Measurements from ENCODE around the gene ST3GAL5. TPM values are rescaled to one million over a fixed set of nuclear protein-coding genes. Genes with fewer than 3 reads are reported as not detected.

ST3GAL5 gene
- total and polyA plus RNA-seq, 2 experiments from 2014 or later = 3.2 to 7.9 TPM

- no peak overlapping the region for H3K27ac Mint-ChIP-seq
- no peak overlapping the region for H3K4me3 ChIP-seq
- no peak overlapping the region for H3K4me3 Mint-ChIP-seq
- H3F3A ChIP-seq (replicated peaks; ENCODE audit: low read depth) = no peaks in the 10 kb centered on the region
- no peaks in the 10 kb centered on the region for H3K27me3 ChIP-seq (ENCODE audit: insufficient read depth)
- no peaks in the 10 kb centered on the region for H3K36me3 ChIP-seq (ENCODE audit: insufficient read depth)
- no peak overlapping the region for H3K27ac ChIP-seq (ENCODE audit: low read depth)
- no peaks in the 10 kb centered on the region for H3K9me2 ChIP-seq (ENCODE audit: insufficient read depth)
- no peaks in the 10 kb centered on the region for H3K9me3 Mint-ChIP-seq
- DNase-seq (ENCODE audit: low spot score) (no peak), ATAC-seq (no peak)
- H3K27me3 Mint-ChIP-seq (ENCODE audit: insufficient read depth, low read depth, poor library complexity) = peaks cover 2% of the 10 kb centered on the region
- TF ChIP-seq EZH2phosphoT487 (IDR thresholded peaks at IDR 0.05; ENCODE audit: unreplicated experiment) (no peak), JUNB (IDR thresholded peaks at IDR 0.05; ENCODE audit: unreplicated experiment) (no peak), CTCF (conservative IDR thresholded peaks at IDR 0.05; ENCODE audit: low read depth in 2 of 2) (no peak), STAT1 (IDR thresholded peaks at IDR 0.05; ENCODE audit: unreplicated experiment) (no peak), POLR2AphosphoS5 (IDR thresholded peaks at IDR 0.05; ENCODE audit: low read depth) (no peak), EZH2 (IDR thresholded peaks at IDR 0.05; ENCODE audit: low read depth, unreplicated experiment) (no peak), CREB1 (CRISPR knock-in tag; IDR thresholded peaks at IDR 0.05; ENCODE audit: low read depth) (no peak), NANOG (IDR thresholded peaks at IDR 0.05; ENCODE audit: borderline replicate concordance) (no peak), ETS1 (IDR thresholded peaks at IDR 0.05) (no peak), ZNF331 (CRISPR knock-in tag; IDR thresholded peaks at IDR 0.05; ENCODE audit: low read depth) (no peak), ZNF114 (CRISPR knock-in tag; IDR thresholded peaks at IDR 0.05) (no peak)
- TF ChIP-seq, protein P1, sequence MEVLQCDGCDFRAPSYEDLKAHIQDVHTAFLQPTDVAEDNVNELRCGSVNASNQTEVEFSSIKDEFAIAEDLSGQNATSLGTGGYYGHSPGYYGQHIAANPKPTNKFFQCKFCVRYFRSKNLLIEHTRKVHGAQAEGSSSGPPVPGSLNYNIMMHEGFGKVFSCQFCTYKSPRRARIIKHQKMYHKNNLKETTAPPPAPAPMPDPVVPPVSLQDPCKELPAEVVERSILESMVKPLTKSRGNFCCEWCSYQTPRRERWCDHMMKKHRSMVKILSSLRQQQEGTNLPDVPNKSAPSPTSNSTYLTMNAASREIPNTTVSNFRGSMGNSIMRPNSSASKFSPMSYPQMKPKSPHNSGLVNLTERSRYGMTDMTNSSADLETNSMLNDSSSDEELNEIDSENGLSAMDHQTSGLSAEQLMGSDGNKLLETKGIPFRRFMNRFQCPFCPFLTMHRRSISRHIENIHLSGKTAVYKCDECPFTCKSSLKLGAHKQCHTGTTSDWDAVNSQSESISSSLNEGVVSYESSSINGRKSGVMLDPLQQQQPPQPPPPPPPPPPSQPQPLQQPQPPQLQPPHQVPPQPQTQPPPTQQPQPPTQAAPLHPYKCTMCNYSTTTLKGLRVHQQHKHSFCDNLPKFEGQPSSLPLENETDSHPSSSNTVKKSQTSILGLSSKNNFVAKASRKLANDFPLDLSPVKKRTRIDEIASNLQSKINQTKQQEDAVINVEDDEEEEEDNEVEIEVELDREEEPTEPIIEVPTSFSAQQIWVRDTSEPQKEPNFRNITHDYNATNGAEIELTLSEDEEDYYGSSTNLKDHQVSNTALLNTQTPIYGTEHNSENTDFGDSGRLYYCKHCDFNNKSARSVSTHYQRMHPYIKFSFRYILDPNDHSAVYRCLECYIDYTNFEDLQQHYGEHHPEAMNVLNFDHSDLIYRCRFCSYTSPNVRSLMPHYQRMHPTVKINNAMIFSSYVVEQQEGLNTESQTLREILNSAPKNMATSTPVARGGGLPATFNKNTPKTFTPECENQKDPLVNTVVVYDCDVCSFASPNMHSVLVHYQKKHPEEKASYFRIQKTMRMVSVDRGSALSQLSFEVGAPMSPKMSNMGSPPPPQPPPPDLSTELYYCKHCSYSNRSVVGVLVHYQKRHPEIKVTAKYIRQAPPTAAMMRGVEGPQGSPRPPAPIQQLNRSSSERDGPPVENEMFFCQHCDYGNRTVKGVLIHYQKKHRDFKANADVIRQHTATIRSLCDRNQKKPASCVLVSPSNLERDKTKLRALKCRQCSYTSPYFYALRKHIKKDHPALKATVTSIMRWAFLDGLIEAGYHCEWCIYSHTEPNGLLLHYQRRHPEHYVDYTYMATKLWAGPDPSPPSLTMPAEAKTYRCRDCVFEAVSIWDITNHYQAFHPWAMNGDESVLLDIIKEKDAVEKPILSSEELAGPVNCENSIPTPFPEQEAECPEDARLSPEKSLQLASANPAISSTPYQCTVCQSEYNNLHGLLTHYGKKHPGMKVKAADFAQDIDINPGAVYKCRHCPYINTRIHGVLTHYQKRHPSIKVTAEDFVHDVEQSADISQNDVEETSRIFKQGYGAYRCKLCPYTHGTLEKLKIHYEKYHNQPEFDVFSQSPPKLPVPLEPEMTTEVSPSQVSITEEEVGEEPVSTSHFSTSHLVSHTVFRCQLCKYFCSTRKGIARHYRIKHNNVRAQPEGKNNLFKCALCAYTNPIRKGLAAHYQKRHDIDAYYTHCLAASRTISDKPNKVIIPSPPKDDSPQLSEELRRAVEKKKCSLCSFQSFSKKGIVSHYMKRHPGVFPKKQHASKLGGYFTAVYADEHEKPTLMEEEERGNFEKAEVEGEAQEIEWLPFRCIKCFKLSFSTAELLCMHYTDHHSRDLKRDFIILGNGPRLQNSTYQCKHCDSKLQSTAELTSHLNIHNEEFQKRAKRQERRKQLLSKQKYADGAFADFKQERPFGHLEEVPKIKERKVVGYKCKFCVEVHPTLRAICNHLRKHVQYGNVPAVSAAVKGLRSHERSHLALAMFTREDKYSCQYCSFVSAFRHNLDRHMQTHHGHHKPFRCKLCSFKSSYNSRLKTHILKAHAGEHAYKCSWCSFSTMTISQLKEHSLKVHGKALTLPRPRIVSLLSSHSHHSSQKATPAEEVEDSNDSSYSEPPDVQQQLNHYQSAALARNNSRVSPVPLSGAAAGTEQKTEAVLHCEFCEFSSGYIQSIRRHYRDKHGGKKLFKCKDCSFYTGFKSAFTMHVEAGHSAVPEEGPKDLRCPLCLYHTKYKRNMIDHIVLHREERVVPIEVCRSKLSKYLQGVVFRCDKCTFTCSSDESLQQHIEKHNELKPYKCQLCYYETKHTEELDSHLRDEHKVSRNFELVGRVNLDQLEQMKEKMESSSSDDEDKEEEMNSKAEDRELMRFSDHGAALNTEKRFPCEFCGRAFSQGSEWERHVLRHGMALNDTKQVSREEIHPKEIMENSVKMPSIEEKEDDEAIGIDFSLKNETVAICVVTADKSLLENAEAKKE (CRISPR knock-in tag; IDR thresholded peaks at IDR 0.05) = no peak
- TF ChIP-seq, protein P2, sequence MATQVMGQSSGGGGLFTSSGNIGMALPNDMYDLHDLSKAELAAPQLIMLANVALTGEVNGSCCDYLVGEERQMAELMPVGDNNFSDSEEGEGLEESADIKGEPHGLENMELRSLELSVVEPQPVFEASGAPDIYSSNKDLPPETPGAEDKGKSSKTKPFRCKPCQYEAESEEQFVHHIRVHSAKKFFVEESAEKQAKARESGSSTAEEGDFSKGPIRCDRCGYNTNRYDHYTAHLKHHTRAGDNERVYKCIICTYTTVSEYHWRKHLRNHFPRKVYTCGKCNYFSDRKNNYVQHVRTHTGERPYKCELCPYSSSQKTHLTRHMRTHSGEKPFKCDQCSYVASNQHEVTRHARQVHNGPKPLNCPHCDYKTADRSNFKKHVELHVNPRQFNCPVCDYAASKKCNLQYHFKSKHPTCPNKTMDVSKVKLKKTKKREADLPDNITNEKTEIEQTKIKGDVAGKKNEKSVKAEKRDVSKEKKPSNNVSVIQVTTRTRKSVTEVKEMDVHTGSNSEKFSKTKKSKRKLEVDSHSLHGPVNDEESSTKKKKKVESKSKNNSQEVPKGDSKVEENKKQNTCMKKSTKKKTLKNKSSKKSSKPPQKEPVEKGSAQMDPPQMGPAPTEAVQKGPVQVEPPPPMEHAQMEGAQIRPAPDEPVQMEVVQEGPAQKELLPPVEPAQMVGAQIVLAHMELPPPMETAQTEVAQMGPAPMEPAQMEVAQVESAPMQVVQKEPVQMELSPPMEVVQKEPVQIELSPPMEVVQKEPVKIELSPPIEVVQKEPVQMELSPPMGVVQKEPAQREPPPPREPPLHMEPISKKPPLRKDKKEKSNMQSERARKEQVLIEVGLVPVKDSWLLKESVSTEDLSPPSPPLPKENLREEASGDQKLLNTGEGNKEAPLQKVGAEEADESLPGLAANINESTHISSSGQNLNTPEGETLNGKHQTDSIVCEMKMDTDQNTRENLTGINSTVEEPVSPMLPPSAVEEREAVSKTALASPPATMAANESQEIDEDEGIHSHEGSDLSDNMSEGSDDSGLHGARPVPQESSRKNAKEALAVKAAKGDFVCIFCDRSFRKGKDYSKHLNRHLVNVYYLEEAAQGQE (IDR thresholded peaks at IDR 0.05; ENCODE audit: unreplicated experiment) = no peak
- H3K4me1 ChIP-seq (ENCODE audit: insufficient read depth) = no peaks in the 10 kb centered on the region
- H3K4me2 ChIP-seq = no peak overlapping the region
- no peaks in the 10 kb centered on the region for H3K79me2 ChIP-seq (replicated peaks; ENCODE audit: insufficient read depth)
- H4K20me1 ChIP-seq (replicated peaks; ENCODE audit: insufficient read depth) = no peaks in the 10 kb centered on the region
- peaks cover 3% of the 10 kb centered on the region; the same call in 2 of the 3 replicates for H3K36me3 Mint-ChIP-seq (ENCODE audit: low read depth)
- H2AFZ ChIP-seq = no peak overlapping the region
- H3K4me1 Mint-ChIP-seq = no peaks in the 10 kb centered on the region
These were observed 41.7 kb downstream of the ST3GAL5 start for GRCh38 chr2:85847051-85847588.

All from GM23338 (cell line).